Activated T-cell treated with anti-CD3 and anti-CD28 coated beads for 48 hours (primary cell): ENCODE measurements around the gene OR2B6.

Experiments used
- DNase-seq: peaks from one replicate; pipeline ENCODE4 v3.0.0-alpha.2; 2020; ENCODE audit warnings: low read depth

OR2B6 gene

DNA sequence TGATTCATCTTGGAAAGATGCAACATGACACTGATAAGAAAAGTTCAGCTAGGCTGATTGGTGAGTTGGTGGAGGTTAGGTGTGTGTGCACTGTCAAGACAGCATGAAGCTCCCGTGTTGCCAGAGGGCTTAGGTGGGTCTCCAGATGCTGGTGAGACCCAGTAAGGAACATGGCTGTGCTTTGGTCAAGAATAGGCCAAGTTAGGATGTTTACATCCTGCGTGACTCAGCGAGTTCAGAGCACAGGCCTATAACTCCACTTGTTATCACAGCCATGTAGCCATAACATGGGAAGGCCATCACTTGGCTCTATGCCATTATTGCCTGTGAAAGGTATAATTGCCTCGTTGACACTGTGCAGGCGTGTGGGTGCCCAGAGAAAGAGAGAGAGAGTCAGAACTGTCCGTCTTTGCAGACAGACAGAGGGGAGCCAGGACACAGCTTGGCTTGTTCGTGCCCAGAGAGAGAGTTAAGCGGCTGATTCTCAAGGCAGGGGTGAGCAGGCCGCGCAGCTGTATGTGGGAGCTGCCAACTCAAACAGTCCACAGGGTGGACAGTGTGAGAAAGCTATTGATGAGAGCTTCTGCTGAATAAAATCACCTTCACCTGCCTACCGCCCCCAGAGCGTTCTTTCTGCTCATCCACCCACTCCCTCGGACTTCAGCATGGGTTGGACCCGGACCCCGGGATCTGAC, 43.5 kb downstream of the OR2B6 start:
- no peak for DNase-seq

DNA sequence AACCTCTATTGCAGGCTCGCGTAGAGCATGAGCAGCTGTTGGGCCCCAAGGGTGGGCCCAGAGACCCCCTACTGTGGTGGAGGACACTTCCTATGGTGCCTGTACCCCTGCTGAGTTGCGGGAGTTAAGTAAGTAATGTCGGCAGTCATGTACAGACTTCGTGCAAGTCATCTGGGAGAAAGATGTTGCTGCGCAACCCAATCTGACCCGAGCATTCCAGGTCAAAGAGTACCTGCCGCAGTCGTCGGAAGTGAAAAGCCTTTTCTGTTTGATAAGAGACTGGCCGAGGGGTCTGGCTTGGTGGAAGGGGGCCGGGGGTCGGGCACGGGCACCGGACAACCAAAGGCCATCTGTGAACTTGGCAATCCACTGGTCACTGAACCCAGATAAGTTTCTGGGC, 44.3 kb downstream of the OR2B6 start:
- no peak for DNase-seq

- no peak for DNase-seq
Measured at GRCh38 chr6:28001751-28002150, 44.7 kb downstream of the OR2B6 start.

- no peak for DNase-seq
Measured at GRCh38 chr6:28002161-28002560, 45.1 kb downstream of the OR2B6 start.

DNA sequence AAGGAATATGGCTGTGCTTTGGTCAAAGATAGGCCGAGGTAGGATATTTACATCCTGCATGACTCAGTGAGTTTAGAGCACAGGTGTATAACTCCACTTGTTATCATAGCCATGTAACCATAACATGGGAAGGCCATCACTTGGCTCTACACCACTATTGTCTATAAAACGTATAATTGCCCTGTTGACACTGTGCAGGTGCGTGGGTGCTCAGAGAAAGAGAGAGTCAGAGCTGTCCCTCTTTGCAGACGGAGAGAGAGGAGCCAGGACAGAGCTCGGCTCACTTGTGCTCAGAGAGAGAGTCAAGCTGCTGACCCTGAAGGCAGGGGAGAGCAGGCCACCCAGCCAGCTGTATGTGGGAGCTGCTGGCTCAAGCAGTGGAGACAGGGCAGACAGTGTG, 46.0 kb downstream of the OR2B6 start:
- no peak for DNase-seq

DNA sequence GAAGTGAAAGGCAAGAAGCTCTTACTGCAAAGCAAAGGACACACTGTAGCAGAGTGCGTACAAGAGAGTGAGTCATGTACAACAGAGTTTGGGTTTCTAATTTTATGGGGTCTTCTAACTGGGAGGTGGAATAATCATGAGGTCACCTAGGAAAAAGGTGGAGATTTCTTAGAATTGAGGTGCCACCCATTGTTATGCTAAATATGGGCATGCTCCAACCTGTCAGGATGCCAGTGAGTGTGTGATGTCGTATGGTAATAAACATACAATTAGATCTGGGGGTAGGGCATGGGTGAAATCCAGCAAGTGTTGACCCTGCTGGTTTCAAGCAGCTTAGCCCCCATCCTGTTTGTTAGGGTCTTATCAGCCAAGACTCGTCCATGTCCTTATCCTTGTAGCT, 46.6 kb downstream of the OR2B6 start:
- no peak for DNase-seq

- no peak for DNase-seq
Measured at GRCh38 chr6:28004350-28005151, 47.5 kb downstream of the OR2B6 start.

DNA sequence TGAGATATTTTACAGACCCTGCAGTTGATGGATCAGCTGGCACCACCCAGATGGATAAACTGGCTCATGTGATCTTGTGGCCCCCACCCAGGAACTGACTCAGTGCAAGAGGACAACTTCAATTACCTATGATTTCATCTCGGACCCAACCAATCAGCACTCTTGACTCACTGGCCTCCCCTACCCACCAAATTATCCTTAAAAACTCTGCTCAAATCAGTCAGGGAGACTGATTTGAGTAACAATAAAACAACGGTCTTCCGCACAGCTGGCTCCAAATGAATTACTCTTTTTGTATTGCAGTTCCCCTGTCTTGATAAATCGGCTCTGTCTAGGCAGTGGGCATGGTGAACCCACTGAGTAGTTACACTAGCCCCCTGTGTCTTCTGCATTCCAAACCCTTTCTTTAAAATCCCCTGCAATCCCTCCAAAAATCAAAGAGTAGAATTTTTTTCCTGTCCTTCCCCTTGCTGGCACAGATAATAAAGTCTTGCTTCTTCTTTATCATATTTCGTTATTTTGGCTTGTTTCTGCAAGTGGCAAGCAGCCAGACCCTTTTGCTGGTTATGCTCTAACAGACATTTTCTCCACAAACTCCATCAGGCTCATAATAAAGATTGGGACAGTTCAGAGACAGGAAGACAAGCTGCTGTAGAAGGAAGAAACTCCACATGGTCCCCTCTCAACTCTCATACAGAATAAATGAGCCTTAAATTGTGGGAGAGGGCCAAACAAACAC, 48.3 kb downstream of the OR2B6 start:
- DNase-seq: no peak

DNA sequence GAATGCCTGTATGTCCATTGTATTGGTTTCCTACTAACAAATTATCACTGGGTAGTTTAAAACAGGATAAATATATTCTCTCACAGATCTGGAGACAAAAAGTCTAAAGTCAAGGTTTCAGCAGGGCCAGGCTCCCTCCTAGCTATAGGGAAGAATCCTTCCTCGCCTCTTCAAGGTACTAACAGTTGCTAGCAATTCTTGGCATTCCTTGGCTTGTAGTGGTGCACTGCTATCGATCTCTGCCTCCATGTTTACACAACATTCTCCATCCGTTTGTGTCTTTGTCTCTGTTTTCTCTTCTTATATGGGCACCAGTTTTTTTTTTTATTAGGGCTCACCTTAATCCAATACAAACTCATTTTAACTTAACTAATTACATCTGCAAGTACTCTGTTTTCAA, 48.9 kb downstream of the OR2B6 start:
- DNase-seq: no peak
